DND-41 (cell line): ENCODE measurements around the gene JARID2.

Source experiments
- ATAC-seq: fragments of 200-7000 bp; cut with Tn5 transposase; 3 replicates; pipeline ENCODE4 v1.9.1; 2021; ENCODE audit warnings: low read depth; ENCODE audit not compliant: insufficient read depth
- DNase-seq: peaks from one replicate; pipeline ENCODE4 v3.0.0-alpha.2; 2020
- H2AFZ ChIP-seq: 2 replicates; pipeline ENCODE4 v1.6.0; 2012; ENCODE audit warnings: low read depth, low read length
- H3K27ac ChIP-seq: 2 replicates; pipeline ENCODE4 v1.5.1; 2012; ENCODE audit warnings: low read length, inconsistent platforms
- H3K27me3 ChIP-seq: fragments of 200-600 bp; sonication (generic); 2 replicates; pipeline ENCODE4 v1.6.0; 2012; ENCODE audit warnings: low read length, mild to moderate bottlenecking, inconsistent platforms; ENCODE audit not compliant: insufficient read depth, poor library complexity
- H3K36me3 ChIP-seq: 2 replicates; pipeline ENCODE4 v1.5.1; 2012; ENCODE audit warnings: low read length, inconsistent platforms; ENCODE audit not compliant: insufficient read depth
- H3K4me1 ChIP-seq: 2 replicates; pipeline ENCODE4 v1.5.1; 2012; ENCODE audit warnings: mild to moderate bottlenecking, low read length; ENCODE audit not compliant: insufficient read depth
- H3K4me2 ChIP-seq: 2 replicates; pipeline ENCODE4 v1.6.0; 2012; ENCODE audit warnings: mild to moderate bottlenecking, moderate library complexity, low read length, inconsistent platforms; ENCODE audit not compliant: insufficient read depth
- H3K4me3 ChIP-seq, 2 experiments: fragments of 200-600 bp in 1 of 2; shearing (Covaris generic) in 1 of 2; 2 replicates each; pipeline ENCODE4 v1.5.1; 2012 to 2016; ENCODE audit warnings: inconsistent platforms in 2 of 2, low read length in 2 of 2, mild to moderate bottlenecking in 2 of 2, low read depth in 1 of 2, moderate library complexity in 1 of 2
- H3K79me2 ChIP-seq: 2 replicates; pipeline ENCODE4 v1.6.0; 2012; ENCODE audit warnings: low read length, inconsistent platforms; ENCODE audit not compliant: insufficient read depth
- H3K9ac ChIP-seq: 2 replicates; pipeline ENCODE4 v1.6.0; 2012; ENCODE audit warnings: low read depth, mild to moderate bottlenecking, inconsistent platforms, low read length, moderate library complexity
- H3K9me3 ChIP-seq: 2 replicates; pipeline ENCODE4 v1.5.1; 2012; ENCODE audit warnings: low read length, moderate library complexity, mild to moderate bottlenecking, inconsistent platforms; ENCODE audit not compliant: insufficient read depth, severe bottlenecking
- H4K20me1 ChIP-seq: 2 replicates; pipeline ENCODE4 v1.6.0; 2012; ENCODE audit warnings: low read length; ENCODE audit not compliant: insufficient read depth
- EZH2 ChIP-seq: IDR thresholded peaks from 3 replicates; pipeline ENCODE4 v1.6.1; 2012; ENCODE audit warnings: borderline replicate concordance, low read depth, mild to moderate bottlenecking, moderate library complexity, low read length, inconsistent platforms; ENCODE audit not compliant: severe bottlenecking
- TF ChIP-seq, protein P1 (sequence below): IDR thresholded peaks from 2 replicates; pipeline ENCODE4 v1.5.1; 2012; ENCODE audit warnings: borderline replicate concordance, low read length, moderate library complexity, mild to moderate bottlenecking; ENCODE audit not compliant: poor library complexity, severe bottlenecking; ENCODE audit errors: extremely low read depth

JARID2 gene

DNA sequence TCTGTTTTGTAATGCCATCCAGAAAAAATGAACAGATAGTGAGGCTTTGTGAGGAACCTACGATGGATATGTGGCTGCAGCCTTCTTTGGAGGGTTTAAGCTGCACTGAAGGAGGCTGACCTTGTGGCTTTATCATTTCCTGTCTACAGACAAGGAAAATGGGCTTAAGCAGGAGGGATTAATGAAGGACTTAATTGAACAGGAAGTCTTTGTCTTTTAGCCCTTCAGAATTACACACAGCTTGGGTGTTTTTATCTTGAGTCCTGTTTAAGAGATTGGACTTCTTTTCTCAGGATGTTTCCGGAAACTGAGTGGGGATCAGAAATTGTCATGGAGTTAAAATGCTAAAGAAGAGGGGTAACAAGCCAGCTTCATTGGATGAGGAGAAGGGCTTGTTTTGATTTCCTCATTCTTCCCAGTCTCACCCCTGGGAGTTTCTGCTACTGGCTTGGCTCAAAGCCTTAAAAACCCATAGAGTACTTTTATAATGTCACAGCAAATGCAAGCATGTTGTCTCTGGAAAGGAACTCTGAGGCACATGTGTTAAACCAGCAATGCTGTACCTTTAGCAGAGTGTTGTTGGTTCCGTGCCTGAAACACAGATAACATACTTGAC lies 193.6 kb downstream of the JARID2 start:
- Histone ChIP-seq H3K9ac (no peak overlapping the region), H3K9me3 (no peaks in the 10 kb centered on the region), H3K79me2 (peaks cover 39% of the 10 kb centered on the region), H3K27me3 (no peaks in the 10 kb centered on the region), H2AFZ (no peak overlapping the region), H3K4me2 (peak overlapping the region; percentile 5; the same call in 1 of the 2 replicates), H3K27ac (peak overlapping the region; percentile 13), H3K4me1 (peaks cover 37% of the 10 kb centered on the region), H3K4me3 (no peak overlapping the region), H4K20me1 (peaks cover 16% of the 10 kb centered on the region; the same call in 1 of the 2 replicates), H3K36me3 (no peaks in the 10 kb centered on the region)
- ATAC-seq (peak; percentile 69), DNase-seq (peak; percentile 23)
- TF ChIP-seq, protein P1, sequence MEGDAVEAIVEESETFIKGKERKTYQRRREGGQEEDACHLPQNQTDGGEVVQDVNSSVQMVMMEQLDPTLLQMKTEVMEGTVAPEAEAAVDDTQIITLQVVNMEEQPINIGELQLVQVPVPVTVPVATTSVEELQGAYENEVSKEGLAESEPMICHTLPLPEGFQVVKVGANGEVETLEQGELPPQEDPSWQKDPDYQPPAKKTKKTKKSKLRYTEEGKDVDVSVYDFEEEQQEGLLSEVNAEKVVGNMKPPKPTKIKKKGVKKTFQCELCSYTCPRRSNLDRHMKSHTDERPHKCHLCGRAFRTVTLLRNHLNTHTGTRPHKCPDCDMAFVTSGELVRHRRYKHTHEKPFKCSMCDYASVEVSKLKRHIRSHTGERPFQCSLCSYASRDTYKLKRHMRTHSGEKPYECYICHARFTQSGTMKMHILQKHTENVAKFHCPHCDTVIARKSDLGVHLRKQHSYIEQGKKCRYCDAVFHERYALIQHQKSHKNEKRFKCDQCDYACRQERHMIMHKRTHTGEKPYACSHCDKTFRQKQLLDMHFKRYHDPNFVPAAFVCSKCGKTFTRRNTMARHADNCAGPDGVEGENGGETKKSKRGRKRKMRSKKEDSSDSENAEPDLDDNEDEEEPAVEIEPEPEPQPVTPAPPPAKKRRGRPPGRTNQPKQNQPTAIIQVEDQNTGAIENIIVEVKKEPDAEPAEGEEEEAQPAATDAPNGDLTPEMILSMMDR = no peak

DNA sequence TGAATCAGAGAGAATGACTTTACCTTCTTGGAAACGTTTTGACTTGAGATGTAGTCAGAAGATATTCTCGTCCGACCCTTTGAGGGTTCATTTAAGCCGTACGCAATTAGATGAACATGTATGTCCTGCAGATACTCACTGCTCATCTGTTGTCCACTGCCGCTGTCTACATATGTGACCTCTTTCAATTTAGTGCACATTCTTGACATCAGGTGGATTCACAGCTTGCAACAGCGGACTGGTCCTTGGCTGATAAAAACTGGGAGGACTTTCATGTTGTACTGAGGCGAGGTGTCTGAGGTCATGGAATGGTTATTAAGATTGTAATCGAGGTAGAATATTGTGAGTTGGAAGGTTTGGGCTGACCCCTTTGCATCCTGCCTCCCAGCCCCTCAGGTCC lies 194.2 kb downstream of the JARID2 start:
- no peak for TF ChIP-seq EZH2
- TF ChIP-seq, protein P1 = no peak
- no peak for ATAC-seq
- Histone ChIP-seq H3K27me3 (no peaks in the 10 kb centered on the region), H3K9me3 (no peaks in the 10 kb centered on the region), H3K79me2 (peaks cover 37% of the 10 kb centered on the region), H3K4me3 (no peak overlapping the region), H3K27ac (no peak overlapping the region), H4K20me1 (peaks cover 16% of the 10 kb centered on the region; the same call in 1 of the 2 replicates), H3K4me1 (peaks cover 37% of the 10 kb centered on the region), H3K36me3 (no peaks in the 10 kb centered on the region), H2AFZ (no peak overlapping the region), H3K4me2 (no peak overlapping the region), H3K9ac (no peak overlapping the region)
- no peak for DNase-seq

DNA sequence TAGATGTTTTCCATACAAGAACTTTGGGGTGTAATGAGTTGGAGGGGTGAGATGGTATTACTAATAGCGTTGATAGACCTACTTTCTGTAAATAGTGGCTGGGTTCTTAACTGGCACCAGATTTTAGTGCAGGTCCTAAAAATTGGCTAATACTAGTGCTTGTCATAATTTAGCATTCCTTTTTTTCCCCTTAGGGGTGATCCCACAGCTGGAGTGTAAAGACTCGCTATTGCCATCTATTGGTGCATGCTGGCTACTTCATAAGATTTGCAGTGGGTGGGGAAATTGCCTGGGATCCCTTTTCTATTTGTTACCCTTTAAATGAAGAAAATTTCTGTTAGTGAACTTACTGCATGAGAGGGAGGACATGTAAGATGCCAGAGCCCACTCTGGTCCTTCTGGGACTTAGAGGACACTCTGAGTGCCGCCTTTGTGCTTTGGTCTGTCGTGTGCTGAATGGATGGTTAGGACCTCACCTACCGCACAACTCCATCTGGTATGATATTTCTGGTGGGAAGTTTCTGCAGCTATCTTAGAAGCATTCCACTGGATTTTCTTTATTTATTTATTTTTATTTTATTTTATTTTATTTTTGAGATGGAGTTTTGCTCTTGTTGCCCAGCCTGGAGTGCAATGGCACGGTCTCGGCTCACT lies 195.5 kb downstream of the JARID2 start:
- no peak overlapping the region for H3K9ac ChIP-seq
- H4K20me1 ChIP-seq = peaks cover 20% of the 10 kb centered on the region
- H3K4me2 ChIP-seq = no peak overlapping the region
- no peak overlapping the region for H3K4me3 ChIP-seq
- no peak overlapping the region for H2AFZ ChIP-seq
- DNase-seq (peak; percentile 63), ATAC-seq (peak; percentile 73)
- H3K36me3 ChIP-seq = no peaks in the 10 kb centered on the region
- H3K9me3 ChIP-seq = no peaks in the 10 kb centered on the region
- H3K27me3 ChIP-seq = no peaks in the 10 kb centered on the region
- peaks cover 47% of the 10 kb centered on the region for H3K79me2 ChIP-seq
- H3K4me1 ChIP-seq = peaks cover 37% of the 10 kb centered on the region
- H3K27ac ChIP-seq = no peak overlapping the region
- no peak for TF ChIP-seq EZH2
- TF ChIP-seq, protein P1 = peak; percentile 87
